Ramos (cell line): ENCODE results near the gene CD22.

ENCODE experiments used
- in situ Hi-C: fragments of 300-500 bp; cut with MboI; formaldehyde crosslinking; loops from one replicate; pipeline ENCODE4 v1.14.3; 2022; ENCODE audit warnings: low sequenced_read_pairs; ENCODE audit not compliant: unreplicated experiment

Gene CD22

GRCh38 chr19:35375505-35376307 is 46.7 kb downstream of the CD22 start:
- in situ Hi-C loops, result loop anchor here (10.0 kb wide), 1 partner anchor 209 kb away; the partner anchor contains the start of gene PMIS2

DNA sequence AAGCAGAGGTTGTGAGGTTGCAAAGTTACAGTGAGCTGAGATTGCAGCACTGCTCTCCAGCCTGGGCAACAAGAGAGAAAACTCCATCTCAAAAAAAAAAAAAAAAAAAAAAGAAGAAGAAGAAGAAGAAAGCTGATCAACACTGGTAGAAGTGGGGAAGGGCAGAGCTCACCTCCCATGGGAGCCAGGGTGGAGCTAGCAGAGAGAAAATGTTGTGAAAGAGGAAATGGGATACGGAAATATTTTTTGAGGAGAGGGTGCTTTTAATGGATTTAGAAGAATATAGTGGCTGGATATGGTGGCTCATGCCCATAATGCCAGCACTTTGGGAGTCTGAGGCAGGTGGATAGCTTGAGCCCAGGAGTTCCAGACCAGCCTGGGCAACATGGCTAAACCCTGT is 48.7 kb downstream of the CD22 start:
- in situ Hi-C loops, result loop anchor here (10.0 kb wide), 1 partner anchor 207 kb away; the partner anchor contains the start of gene PMIS2

DNA sequence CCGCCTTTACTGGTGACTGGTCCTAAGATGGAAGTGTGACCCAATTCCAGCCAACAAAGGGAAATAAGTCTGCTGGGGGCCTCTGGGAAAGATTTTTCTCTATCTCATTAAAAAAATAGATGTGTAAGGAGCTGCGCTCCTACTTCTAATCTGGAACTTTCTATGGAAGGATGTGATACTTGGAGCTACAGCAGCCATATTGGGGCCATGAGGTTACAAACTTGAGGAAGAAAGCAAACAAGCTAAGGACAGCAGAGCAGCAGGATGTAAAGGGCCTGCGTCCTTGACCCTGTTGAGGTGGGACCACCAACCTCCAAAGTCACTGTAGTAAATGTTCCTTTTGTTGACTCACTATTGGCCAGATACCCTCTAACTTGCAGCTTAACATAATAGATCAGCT is 49.4 kb downstream of the CD22 start:
- in situ Hi-C loops, result loop anchor here (10.0 kb wide), 1 partner anchor 206 kb away; the partner anchor contains the start of gene PMIS2

- in situ Hi-C loops, result loop anchor here (10.0 kb wide), 1 partner anchor 205 kb away; the partner anchor contains the start of gene PMIS2
Observed at GRCh38 chr19:35379545-35379944, 50.6 kb downstream of the CD22 start.

DNA sequence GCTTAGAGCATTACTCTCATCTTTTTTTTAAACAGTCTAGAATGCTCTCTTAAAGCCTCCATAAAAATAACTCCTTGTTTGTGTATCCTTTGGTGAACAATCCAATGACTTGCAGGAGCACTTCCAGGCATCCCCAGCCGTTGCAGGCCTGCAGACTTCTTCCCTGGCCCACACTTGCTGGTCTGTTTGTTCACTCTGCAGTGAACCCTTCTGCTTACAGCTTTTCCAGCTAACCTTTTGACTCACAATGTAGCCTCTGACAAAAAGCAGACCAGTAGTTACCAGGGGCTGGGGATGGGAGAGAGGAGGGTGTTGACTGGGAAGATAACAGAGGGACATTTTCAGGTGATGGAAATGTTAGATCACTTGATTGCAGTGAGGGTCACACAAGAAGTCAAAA is 51.0 kb downstream of the CD22 start:
- in situ Hi-C loops, result loop anchor here (10.0 kb wide), 1 partner anchor 205 kb away; the partner anchor contains the start of gene PMIS2

DNA sequence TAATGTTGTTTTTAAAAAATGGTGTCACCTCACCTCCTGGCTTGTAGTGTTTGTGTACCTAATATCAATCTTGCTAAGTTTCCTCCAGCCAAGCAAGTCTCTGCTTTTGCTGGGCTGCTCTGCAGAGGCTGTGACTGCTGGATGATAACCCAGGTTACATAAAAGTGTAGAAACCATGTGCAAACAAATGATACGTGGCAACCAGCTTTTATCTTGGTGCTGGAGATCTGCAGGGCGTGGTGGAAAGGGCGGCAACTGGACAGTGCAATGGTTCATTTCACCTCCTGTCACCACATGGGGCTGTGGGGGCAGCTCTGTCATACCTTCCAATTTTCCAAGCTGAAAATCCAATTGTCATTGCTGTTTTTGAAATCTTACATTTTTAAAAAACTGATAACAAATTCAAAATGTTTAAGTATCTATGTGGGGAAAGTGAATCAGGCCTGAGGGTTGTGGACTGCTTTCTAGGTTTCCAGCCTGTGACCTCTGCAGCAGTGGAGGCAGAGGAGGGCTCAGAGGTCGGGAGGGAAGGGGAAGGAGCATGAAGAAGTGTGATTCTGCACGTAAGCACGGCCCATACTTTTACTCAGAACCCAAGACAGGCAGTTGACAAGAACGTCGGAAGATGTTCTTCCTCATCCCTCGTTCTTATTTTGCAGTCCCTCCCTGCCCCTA is 51.6 kb downstream of the CD22 start:
- in situ Hi-C loops, result no loop called here

DNA sequence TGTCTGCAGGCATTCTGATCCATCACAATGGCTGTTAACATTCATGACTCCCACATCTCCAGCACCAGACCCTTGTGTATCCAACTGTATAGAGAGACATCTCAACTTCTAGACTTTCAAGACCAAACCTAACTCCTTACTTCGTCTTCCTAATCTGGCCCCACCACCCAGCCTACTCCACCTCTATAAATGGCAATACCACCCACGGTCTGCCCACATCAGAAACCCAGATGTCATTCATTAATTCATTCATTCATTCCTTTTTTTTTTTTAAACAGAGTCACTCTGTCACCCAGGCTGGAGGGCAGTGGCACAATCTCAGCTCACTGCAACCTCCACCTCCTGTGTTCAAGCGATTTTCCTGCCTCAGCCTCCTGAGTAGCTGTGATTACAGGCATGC is 52.3 kb downstream of the CD22 start:
- in situ Hi-C loops, result no loop called here

GRCh38 chr19:35381926-35382325 is 52.9 kb downstream of the CD22 start:
- in situ Hi-C loops, result no loop called here

- in situ Hi-C loops, result no loop called here
Observed at GRCh38 chr19:35383536-35383935, 54.5 kb downstream of the CD22 start.

DNA sequence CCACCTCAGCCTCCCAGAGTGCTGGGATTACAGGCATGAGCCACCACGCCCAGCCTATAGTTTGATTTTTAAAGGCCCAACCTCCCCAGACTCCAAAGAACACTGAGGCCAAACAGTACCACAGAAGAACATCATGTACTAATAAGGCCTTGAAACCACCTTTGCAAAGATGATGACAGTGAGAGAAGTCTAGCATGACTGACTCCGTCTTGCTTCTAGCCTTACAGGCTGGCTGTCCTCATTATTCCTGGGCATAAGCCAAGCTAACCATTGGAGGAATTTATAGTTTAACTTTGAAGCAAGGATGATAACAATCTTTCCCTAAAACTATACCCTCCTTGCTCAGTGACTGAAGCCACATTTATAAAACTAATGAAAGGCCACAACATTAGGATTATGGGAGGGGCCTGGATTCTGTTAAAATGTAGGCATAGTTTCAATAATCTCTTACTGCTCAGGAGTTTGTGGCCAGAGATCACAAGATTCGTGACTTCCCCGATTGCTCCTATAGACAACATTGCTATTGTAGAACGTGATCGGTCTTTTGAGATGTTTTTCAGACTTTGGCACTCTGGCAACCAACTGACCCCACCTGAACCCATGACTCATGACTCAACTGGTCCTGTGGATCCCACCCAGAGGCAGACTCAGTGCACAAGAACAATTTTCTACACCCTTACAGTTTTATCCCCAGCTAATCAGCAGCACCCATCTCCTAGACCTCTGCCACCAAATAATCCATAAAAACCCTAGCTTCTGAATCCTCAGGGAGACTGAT is 59.5 kb downstream of the CD22 start:
- in situ Hi-C loops, result no loop called here

DNA sequence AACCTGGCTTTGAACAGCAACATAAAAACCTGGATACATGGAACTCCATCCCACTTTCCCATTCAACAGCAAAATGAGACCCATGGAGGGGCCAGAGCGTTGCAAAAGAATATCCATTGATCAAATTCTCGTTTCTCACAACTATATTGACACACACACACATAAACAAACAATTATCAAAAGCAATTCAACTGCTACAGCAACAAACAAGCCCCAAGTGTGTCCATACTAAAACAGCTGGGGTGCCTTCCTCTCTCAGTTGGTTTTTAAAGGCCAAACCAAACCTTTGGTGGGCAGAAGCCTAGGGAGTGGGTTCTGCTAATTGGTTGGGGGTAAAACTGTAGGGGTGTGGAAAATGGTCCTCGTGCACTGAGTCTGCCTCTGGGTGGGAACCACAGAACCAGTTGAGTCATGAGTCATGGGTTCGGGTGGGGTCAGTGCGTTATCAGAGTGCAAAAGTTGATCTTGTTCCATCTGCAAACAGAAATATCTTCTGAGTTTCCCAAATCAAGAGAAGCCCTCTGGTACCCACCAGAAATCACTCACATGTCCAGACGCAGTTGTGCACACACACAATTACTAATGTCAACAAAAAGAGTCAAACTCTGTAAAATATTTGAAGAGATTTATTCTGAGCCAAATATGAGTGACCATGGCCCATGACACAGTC is 60.3 kb downstream of the CD22 start:
- in situ Hi-C loops, result no loop called here

DNA sequence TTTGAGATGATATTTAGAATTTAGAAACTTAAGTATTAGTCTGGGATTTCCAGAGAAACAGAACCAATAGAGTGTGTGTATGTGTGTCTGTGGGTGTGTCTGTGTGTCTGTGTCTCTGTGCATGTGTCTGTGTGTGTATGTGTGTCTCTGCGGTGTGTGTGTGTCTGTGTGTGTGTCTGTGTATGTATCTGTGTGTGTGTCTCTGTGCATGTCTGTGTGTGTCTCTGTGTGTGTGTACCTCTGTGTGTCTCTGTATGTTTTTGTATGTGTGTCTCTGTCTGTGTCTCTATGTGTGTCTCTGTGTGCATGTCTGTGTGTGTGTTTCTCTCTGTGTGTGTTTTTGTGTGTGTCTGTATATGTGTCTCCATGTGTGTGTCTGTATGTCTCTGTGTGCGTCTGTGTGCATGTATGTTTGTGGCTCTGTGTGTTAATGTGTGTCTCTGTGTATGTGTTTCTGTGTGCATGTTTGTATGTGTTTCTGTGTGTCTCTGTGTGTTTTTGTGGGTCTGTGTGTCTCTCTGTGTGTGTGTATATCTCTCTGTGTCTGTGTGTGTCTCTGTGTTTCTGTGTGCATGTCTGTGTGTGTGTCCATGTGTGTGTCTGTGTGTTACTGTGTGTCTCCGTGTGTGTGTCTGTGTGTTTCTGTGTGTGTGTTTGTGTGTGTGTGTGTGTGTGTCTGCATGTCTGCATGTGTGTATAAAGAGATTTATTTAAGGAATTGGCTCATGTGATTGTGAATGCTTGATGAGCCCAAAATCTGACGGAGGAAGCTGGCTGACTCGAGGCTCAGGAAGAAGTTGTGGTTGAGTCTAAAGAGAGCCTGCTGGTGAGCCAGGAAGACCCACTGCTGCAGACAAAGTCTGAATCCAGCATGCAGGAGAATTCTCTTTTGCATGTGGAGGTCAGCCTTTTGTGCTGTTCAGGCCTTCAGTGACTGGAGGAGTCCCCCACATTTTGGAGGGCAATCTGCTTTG is 64.0 kb downstream of the CD22 start:
- in situ Hi-C loops, result no loop called here

DNA sequence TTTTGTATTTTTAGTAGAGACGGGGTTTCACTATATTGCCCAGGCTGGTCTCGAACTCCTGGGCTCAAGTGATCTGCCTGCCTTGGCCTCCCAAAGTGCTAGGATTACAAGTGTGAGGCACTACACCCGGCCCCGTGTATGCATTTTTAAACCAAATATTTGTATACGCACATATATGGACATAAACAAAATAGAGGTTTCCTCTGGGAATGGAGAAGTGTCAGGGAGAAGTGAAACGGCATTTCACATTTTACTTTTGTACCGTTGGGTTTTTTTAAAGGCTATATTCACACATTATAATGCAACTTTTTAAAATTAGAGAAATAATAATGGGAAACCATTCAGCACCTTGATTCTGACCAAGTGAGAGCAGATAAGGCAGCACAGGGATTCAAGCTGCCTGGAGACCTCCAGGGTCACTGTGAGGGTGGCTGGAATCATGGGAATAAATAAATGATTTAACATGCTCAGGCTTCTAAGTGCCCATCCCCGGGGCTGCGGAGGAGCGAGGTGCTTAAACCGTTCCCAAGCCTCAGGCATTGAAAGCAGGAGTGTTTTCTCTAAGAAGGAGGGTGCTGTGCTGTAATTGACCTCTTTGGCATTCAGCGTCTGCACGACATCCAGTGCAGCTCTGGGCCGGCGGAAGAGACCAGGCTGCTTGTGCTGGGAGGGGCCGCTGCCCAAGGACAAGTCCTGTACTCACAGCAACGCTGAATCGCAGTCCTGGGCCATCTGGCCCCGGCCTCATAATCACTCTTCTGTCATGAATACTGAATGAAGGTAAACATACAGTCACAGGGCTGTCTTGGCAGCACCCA is 66.6 kb downstream of the CD22 start:
- in situ Hi-C loops, result no loop called here

DNA sequence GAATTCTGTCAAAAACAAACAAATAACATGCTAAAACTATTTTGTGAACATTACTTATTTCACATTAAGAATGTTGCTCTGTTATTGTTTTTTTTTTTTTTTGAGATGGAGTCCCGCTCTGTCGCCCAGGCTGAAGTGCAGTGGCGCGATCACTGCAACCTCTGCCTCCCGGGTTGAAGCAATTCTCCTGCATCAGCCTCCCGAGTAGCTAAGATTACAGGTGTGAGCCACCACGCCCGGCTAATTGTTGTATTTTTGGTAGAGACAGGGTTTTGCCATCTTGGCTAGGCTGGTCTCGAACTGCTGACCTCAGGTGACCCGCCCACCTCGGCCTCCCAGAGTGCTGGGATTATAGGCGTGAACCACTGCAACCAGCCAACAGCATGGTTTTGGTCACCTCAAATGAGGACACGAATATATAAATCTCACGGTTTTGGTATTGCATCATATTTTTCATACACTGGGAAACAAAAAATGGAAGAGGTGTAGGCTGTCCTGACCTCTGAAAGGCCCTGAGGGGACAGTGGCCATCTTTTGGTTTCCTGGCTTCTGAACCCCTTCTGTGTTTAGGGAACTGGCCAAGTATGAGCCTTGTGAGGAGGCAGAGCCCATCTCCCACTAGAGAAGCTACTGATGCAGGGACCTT is 67.4 kb downstream of the CD22 start:
- in situ Hi-C loops, result no loop called here
